Keratinocyte (primary cell): ENCODE results near the gene NEK3. TPM values are rescaled to one million over a fixed set of nuclear protein-coding genes. Genes with fewer than 3 reads are reported as not detected.
A peak's percentile ranks its signal among the peaks of the same experiment; 100 is the strongest.

Experiments
- DNase-seq: peaks from one replicate; pipeline ENCODE4 v3.0.0-alpha.2; 2011; ENCODE audit warnings: low read depth, missing footprints, low spot score
- FAIRE-seq: peaks from 2 replicates; lab custom pipeline; 2011; peaks lifted over from hg19 to GRCh38; lab: Jason Lieb, UNC
- H2AFZ ChIP-seq: 2 replicates; pipeline ENCODE4 v1.6.0; 2012; ENCODE audit warnings: low read length, control low read depth, inconsistent platforms; ENCODE audit not compliant: control insufficient read depth
- H3K27ac ChIP-seq: 2 replicates; pipeline ENCODE4 v1.5.1; 2011; ENCODE audit warnings: low read length; ENCODE audit not compliant: control insufficient read depth, insufficient read depth
- H3K27me3 ChIP-seq: 3 replicates; pipeline ENCODE4 v1.6.0; 2011; ENCODE audit warnings: low read length; ENCODE audit not compliant: control insufficient read depth, insufficient read depth; ENCODE audit errors: extremely low read depth
- H3K36me3 ChIP-seq, 2 experiments: 2 replicates in 1 of 2; 3 replicates in 1 of 2; pipeline ENCODE4 v1.5.1; 2011; ENCODE audit warnings: low read length in 2 of 2, mild to moderate bottlenecking in 1 of 2; ENCODE audit not compliant: control insufficient read depth in 2 of 2, insufficient read depth in 2 of 2; ENCODE audit errors: extremely low read depth in 1 of 2
- H3K4me1 ChIP-seq: 3 replicates; pipeline ENCODE4 v1.5.1; 2011; ENCODE audit warnings: low read length; ENCODE audit not compliant: control insufficient read depth, insufficient read depth; ENCODE audit errors: extremely low read depth
- H3K4me2 ChIP-seq: 3 replicates; pipeline ENCODE4 v1.6.0; 2011; ENCODE audit warnings: low read depth, low read length; ENCODE audit not compliant: control insufficient read depth, insufficient read depth; ENCODE audit errors: extremely low read depth
- H3K4me3 ChIP-seq, 3 experiments: fragments of 200-600 bp in 1 of 3; sonication (generic) in 1 of 3; 2 replicates in 2 of 3; 3 replicates in 1 of 3; pipeline ENCODE4 v1.5.1; 2011 to 2016; ENCODE audit warnings: low read length in 3 of 3, mild to moderate bottlenecking in 3 of 3, control low read depth in 2 of 3, inconsistent platforms in 1 of 3, low read depth in 1 of 3, mixed read lengths in 1 of 3, mixed run types in 1 of 3, moderate library complexity in 1 of 3; ENCODE audit not compliant: control insufficient read depth in 2 of 3, insufficient read depth in 2 of 3; ENCODE audit errors: extremely low read depth in 1 of 3
- H3K79me2 ChIP-seq: 2 replicates; pipeline ENCODE4 v1.6.0; 2012; ENCODE audit warnings: low read length; ENCODE audit not compliant: control insufficient read depth, insufficient read depth
- H3K9ac ChIP-seq: 3 replicates; pipeline ENCODE4 v1.6.0; 2011; ENCODE audit warnings: low read length; ENCODE audit not compliant: control insufficient read depth, insufficient read depth; ENCODE audit errors: extremely low read depth
- H3K9me1 ChIP-seq: 3 replicates; pipeline ENCODE4 v1.6.0; 2011; ENCODE audit warnings: low read length; ENCODE audit not compliant: control insufficient read depth, insufficient read depth; ENCODE audit errors: extremely low read depth
- H3K9me3 ChIP-seq: 2 replicates; pipeline ENCODE4 v1.5.1; 2012; ENCODE audit warnings: low read depth, low read length; ENCODE audit not compliant: control insufficient read depth
- H4K20me1 ChIP-seq: 3 replicates; pipeline ENCODE4 v1.6.0; 2011; ENCODE audit warnings: low read length; ENCODE audit not compliant: control insufficient read depth, insufficient read depth; ENCODE audit errors: extremely low read depth
- CTCF ChIP-seq, 3 experiments: IDR thresholded peaks in 1 of 3; conservative IDR thresholded peaks in 1 of 3; optimal IDR thresholded peaks in 1 of 3; 2 replicates in 2 of 3; 3 replicates in 1 of 3; pipeline versions ENCODE3 to v1.5.1; 2011; ENCODE audit warnings: low read length in 3 of 3, mild to moderate bottlenecking in 3 of 3, moderate library complexity in 2 of 3, control low read depth in 1 of 3, inconsistent platforms in 1 of 3; ENCODE audit not compliant: insufficient read depth in 2 of 3; ENCODE audit errors: extremely low read depth in 1 of 3
- EZH2 ChIP-seq: IDR thresholded peaks from one replicate; pipeline ENCODE4 v1.6.1; 2012; ENCODE audit warnings: inconsistent platforms, mild to moderate bottlenecking, low read length, moderate library complexity
- dilution Hi-C: fragments of 300-500 bp; cut with MboI; formaldehyde crosslinking; loops from one replicate; pipeline ENCODE4 v1.7.0; 2020; ENCODE audit warnings: low sequenced_read_pairs; ENCODE audit not compliant: extremely low pct_ligation_motif_present
- polyA plus RNA-seq, 5 experiments: library from polyadenylated mRNA; depleted of rRNA in 3 of 5; stranded (reverse) in 3 of 5; stranded (forward) in 1 of 5; unstranded in 1 of 5; fragments of >200 nt; gene quantifications; 1 replicate in 1 of 5; 2 replicates in 3 of 5; 3 replicates in 1 of 5; pipeline versions ENCODE4 v1.2.1 to v1.2.3, GENCODE V29; 2011 to 2012; ENCODE audit warnings: missing spikeins in 2 of 5, low read depth in 1 of 5, low replicate concordance in 1 of 5

Gene NEK3
- polyA plus RNA-seq, 1 donor (not counting 4 experiments of a cell fraction or from before 2014, with no cell fraction given): 11.1 TPM

GRCh38 chr13:52141299-52141698 is 18.1 kb downstream of the NEK3 start:
- no peak overlapping the region for H2AFZ ChIP-seq
- TF ChIP-seq EZH2 (no peak), CTCF (optimal IDR thresholded peaks at IDR 0.05 in 1 of 3, IDR thresholded peaks at IDR 0.05 in 1 of 3, conservative IDR thresholded peaks at IDR 0.05 in 1 of 3; ENCODE audit: extremely low read depth in 1 of 3, insufficient read depth in 2 of 3, low read length in 3 of 3) (no peak)
- no peak overlapping the region for H3K9ac ChIP-seq
- no peaks in the 10 kb centered on the region for H3K27me3 ChIP-seq
- no peak for DNase-seq
- H3K27ac ChIP-seq: no peak overlapping the region
- H3K4me2 ChIP-seq: no peak overlapping the region
- no peak overlapping the region for H3K4me3 ChIP-seq
- H3K79me2 ChIP-seq: no peaks in the 10 kb centered on the region
- dilution Hi-C loops: no loop called here
- H3K36me3 ChIP-seq: no peaks in the 10 kb centered on the region
- H3K9me3 ChIP-seq: no peaks in the 10 kb centered on the region
- no peaks in the 10 kb centered on the region for H3K4me1 ChIP-seq
- H4K20me1 ChIP-seq: no peaks in the 10 kb centered on the region
- no peaks in the 10 kb centered on the region for H3K9me1 ChIP-seq
- FAIRE-seq: peak; percentile 39

- H3K27me3 ChIP-seq: no peaks in the 10 kb centered on the region
- dilution Hi-C loops: no loop called here
- no peak overlapping the region for H3K4me3 ChIP-seq
- FAIRE-seq (no peak), DNase-seq (no peak)
- H4K20me1 ChIP-seq: no peaks in the 10 kb centered on the region
- no peaks in the 10 kb centered on the region for H3K9me1 ChIP-seq
- H3K36me3 ChIP-seq: no peaks in the 10 kb centered on the region
- no peak for TF ChIP-seq CTCF (optimal IDR thresholded peaks at IDR 0.05 in 1 of 3, IDR thresholded peaks at IDR 0.05 in 1 of 3, conservative IDR thresholded peaks at IDR 0.05 in 1 of 3; ENCODE audit: extremely low read depth in 1 of 3, insufficient read depth in 2 of 3, low read length in 3 of 3)
- no peak overlapping the region for H3K9ac ChIP-seq
- no peak overlapping the region for H3K4me2 ChIP-seq
- no peak overlapping the region for H3K27ac ChIP-seq
- no peaks in the 10 kb centered on the region for H3K79me2 ChIP-seq
- no peaks in the 10 kb centered on the region for H3K4me1 ChIP-seq
- H2AFZ ChIP-seq: no peak overlapping the region
- H3K9me3 ChIP-seq: no peaks in the 10 kb centered on the region
Measured at GRCh38 chr13:52137489-52137888, 21.9 kb downstream of the NEK3 start.
